Right renal pelvis (tissue), 4 donors: ENCODE measurements around the gene ZNF134. TPM values are rescaled to one million over a fixed set of nuclear protein-coding genes. Genes with fewer than 3 reads are reported as not detected.
A peak's percentile ranks its signal among the peaks of the same experiment; 100 is the strongest.

ENCODE experiments used
- DNase-seq, 4 donors: peaks; one replicate each; pipeline ENCODE4 v3.0.0-alpha.2; 2013; ENCODE audit warnings: low read depth in 4 of 4, low spot score in 3 of 4, missing footprints in 1 of 4
- polyA plus RNA-seq, 4 donors: library from polyadenylated mRNA; unstranded; fragments of 120-200 nt; gene quantifications; one replicate each; pipeline ENCODE4 v1.2.1, GENCODE V29; 2013; ENCODE audit not compliant: insufficient read length in 4 of 4

ZNF134 gene
- polyA plus RNA-seq, 4 donors = 25.6 to 28.3 (median 26.8) TPM

GRCh38 chr19:57633832-57634131 is 19.7 kb downstream of the ZNF134 start:
- no peak for DNase-seq

GRCh38 chr19:57637379-57637778 is 23.3 kb downstream of the ZNF134 start:
- DNase-seq = no peak

DNA sequence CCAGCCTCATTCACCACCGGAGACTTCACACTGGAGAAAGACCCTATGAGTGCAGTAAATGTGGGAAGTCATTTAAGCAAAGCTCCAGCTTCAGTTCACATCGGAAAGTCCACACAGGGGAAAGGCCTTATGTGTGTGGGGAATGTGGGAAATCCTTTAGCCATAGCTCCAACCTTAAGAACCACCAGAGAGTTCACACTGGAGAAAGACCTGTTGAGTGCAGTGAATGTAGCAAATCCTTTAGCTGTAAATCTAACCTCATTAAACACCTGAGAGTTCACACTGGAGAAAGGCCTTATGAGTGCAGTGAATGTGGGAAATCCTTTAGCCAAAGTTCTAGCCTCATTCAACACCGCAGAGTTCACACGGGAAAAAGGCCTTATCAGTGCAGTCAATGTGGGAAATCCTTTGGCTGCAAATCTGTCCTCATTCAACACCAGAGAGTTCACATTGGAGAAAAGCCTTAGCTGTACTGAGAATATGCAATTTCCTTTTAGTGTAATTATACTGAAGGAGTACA is 27.7 kb downstream of the ZNF134 start:
- DNase-seq = no peak

DNA sequence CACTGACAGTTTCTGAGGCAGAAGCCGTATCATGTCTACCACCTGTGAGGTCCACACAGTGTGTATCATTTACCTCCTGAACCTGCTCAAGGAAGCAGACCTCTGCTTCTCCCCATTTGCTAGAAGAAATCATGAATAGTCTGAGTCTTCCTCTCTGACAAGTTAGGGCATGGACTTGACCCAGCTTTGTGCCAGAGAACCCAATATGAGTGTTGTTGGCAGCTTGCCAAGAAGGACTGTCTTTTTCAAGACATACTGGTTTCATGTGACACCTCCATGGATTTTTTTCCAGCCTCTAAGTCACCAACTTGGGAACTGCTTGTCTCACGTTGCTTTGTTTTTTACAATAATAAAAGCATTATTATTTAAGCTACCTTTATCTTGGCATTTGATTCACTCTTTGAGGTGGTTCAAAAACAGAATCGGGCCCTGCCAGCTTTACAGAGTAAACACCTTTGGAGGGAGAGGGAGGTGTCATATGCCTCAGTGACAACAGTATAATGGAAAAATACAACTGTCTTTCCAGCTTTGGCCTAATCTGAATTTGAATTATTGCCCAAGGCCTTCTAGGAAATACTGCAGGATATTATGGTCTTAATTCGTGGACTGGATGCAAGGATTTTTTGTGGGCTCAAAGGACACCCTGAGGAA is 28.5 kb downstream of the ZNF134 start:
- DNase-seq = no peak

- DNase-seq = no peak
Measured at GRCh38 chr19:57643734-57644133, 29.7 kb downstream of the ZNF134 start.

DNA sequence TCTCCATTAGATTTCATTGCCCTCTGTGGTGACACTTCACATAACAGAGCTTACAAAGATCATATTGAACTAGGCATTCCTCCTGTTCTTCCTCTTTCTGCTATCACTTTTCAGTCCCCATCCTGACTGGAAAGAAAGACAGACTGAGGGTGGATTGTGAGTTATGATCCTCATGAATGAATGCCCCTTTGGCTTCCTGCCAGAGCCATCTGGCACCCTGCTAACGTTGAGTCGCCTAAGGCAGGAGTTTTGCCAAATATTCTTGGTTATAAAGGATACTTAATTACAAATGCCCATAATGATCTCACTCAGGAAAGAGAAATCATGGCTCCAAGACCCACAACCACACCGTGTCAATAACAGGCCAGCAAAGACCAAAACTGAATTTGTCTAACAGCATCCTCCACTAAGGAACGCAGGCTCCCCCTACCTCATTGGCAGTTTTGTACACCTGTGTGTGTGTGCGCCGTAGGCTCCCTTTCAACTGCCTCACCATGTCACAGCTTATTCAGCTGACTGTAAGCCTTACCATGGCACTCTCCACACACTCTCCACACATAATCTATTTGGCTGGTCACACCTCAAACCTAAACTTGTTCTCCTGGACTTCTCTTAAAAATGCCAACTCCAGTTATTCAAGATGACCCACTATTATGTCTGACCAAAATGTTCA is 34.4 kb downstream of the ZNF134 start:
- DNase-seq = no peak

DNA sequence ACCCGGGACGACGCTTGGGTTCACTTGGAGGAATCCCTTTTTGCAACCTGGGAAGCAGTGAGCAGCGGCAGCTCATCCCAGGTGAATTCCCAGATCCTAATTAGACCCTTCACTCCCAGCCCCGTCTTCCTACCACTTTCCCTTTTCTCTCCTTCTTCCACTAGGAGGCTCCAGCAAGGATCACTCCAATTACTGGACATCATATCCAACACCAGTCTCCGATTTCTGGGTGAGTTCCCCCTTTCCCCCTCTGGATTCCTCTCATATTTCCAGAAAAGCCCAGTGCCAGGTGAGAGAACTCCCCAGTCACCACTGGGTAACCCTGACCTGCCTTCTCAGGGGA is 37.6 kb downstream of the ZNF134 start:
- DNase-seq = no peak

DNA sequence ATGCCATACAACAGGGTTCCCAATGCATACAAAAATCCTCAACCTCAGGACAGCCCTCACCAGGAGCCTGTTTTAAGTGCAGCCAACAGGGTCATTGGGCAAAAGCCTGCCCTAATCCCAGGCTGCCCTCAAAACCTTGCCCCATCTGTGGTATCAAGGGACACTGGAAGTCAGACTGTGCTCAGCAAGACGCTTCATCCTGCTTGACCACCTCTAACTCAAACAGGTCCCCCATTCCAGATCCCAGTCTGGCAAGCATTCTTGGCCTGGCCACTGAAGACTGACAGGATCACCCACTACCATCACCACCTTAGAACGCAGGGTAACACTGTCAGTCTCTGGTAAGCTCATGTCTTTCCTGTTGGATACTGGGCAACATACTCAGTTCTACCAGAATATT is 39.6 kb downstream of the ZNF134 start:
- no peak for DNase-seq

- DNase-seq = no peak
Measured at GRCh38 chr19:57655443-57655842, 41.4 kb downstream of the ZNF134 start.

- DNase-seq = no peak
Measured at GRCh38 chr19:57656346-57656745, 42.3 kb downstream of the ZNF134 start.

DNA sequence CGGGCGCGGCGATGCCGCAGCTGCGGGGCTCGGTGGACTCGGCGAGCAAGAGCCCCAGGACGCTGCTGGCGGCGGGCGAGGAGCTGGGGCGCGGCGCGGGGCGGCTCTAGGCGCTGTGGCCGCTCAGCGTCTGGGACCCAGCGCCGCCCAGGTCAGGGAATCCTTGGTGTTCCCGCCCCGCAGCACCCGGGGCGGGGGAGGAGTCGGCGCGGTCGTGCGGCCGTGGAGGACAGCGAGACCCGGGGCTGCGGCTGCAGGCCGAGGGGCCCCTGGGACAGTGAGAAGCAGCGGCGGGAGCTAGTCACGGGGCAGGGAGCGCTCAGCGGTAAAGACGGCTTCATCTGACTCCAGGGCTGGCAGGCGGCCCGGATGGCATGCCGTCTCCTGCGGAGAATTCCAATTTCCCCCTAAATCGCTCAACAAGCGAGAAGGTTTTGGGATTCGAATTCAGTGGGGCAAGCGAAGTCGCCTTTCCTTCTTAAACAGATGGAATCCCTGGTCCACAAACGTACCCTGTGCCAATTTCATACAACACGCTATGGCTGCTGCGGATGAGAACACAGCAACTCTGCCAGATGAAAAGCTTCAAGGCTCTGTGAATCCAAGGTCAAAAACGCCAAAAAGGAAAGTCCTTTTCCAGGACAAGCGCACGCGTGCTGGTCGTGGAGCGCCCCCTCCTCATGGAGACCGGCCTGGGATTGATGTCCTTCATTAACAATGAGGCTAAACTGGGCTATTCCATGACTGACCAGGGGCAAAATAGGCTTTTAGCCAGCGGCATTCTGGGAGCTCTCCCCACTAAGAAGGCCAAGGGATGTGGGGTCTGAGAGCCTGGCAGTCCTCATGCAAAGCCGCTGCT is 50.5 kb downstream of the ZNF134 start:
- peak; percentile 40 to 59 (median 52) for DNase-seq

DNA sequence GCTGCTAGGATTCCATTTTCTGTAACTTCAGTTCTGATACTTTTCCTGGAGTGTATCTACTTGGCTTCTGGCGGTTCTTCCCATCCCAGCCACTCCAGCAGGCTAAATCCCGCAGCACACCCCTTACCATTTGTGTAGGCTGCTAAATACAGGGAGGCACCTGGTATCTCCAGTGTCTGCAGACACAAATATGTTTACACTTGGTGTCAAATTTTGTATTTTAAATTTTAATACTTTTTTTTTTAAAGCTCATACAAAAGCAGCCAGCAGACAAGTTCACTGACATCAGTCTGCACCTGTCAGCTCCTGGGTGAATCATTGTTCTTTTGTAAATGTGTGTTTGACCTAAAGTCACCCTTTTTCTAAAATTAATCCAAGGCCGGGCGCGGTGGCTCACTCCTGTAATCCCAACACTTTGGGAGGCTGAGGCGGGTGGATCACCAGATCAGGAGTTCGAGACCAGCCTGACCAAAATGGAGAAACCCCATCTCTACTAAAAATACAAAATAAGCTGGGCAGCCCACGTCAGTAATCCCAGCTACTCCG is 51.3 kb downstream of the ZNF134 start:
- DNase-seq = no peak

- no peak for DNase-seq
Measured at GRCh38 chr19:57667228-57667627, 53.2 kb downstream of the ZNF134 start.

GRCh38 chr19:57668635-57669034 is 54.6 kb downstream of the ZNF134 start, which contains the start of gene ZSCAN4:
Gene ZSCAN4 (plus strand): TSS chr19:57668935. CDS start chr19:57676146, 7,211 bp downstream.
- no peak for DNase-seq

DNA sequence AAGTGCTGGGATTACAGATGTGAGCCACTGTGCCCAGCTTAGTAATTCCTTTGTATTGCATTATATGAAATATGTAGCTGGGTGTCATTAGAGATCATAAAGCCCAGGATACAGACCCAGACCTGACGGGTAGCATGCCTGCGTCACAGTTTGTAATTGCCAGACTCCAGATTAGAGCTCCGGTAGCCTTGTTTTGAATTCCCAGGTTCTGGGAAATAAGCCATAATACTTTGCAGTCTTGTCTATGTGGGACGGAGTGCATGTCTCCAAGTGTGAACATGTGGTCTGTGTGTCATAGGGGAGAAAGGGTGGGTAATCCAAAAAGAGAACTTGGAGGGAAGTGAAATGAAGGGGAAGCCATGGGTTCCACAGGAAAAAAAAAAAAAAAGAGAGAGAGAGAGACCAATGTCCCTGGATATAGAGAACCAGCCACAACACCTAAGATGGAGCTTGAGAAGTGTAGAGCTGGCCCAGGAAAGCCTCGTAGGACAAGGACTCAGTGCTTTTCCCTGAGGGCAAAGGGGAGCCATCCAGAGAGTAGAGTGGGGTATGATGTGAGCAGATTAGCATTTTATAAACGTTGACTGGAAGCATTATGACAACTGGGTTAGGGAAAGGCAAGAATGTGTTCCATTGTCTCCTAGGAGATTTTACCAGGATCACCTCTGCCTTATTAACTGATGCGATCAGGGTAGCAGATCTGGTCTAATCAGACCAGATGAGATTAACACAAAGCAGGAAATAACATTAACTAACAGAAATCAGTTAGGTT is 57.3 kb downstream of the ZNF134 start:
- no peak for DNase-seq

DNA sequence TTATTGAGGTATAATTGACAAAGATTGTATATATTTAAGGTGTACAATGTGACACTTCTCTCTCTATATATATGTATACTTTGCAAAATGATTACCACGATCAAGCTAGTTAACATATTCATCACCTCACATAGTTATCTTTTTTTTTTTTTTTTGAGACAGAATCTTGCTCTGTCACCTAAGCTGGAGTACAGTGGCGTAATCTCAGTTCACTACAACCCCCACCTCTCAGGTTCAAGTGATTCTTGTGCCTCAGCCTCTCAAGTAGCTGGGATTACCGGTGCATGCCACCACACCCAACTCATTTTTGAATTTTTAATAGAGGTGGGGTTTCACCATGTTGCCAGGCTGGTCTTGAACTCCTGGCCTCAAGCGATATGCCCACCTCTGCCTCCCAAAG is 58.4 kb downstream of the ZNF134 start:
- no peak for DNase-seq
